Measurements from ENCODE around the gene ARIH2.

GRCh38 chr3:49032646-49033304, 114.1 kb downstream of the ARIH2 start:
- TF ChIP-seq CTCF (conservative IDR thresholded peaks at IDR 0.05; ENCODE audit: low read depth in 2 of 2) (no peak), EZH2phosphoT487 (IDR thresholded peaks at IDR 0.05; ENCODE audit: unreplicated experiment) (no peak), REST (IDR thresholded peaks at IDR 0.05; ENCODE audit: unreplicated experiment) (no peak)
